K562 (cell line): Measurements from ENCODE around the gene TCF12. TPM values are rescaled to one million over a fixed set of nuclear protein-coding genes. Genes with fewer than 3 reads are reported as not detected.

Source experiments
- ATAC-seq: fragments of 200-7000 bp; cut with Tn5 transposase; 3 replicates; pipeline ENCODE4 v1.9.1; 2020; ENCODE audit warnings: moderate library complexity
- BruUV-seq: library from RNA; stranded (reverse); fragments of 400-500 nt; replicated peaks from 2 replicates; lab custom pipeline; 2021; lab: Mats Ljungman, UMichigan
- CTCF ChIA-PET: fragments of 300-600 bp; formaldehyde crosslinking; extraction: SDS; loops from one replicate; lab custom pipeline; 2021; ENCODE audit warnings: low intra/inter-chr PET ratio; lab: Yijun Ruan, JAX
- POLR2A ChIA-PET: fragments of 300-600, 350-650 bp; sonication (Branson Sonifier 250); formaldehyde crosslinking; extraction: SDS; loops from one replicate; lab custom pipeline; 2021; ENCODE audit warnings: antibody characterized with exemption, inconsistent platforms; lab: Yijun Ruan, JAX
- DNase-seq, 4 experiments: peaks; one replicate each; pipeline versions ENCODE4 v3.0.0 to v3.0.0-alpha.2; 2011 to 2018; ENCODE audit warnings: low spot score in 3 of 4, mixed read lengths in 3 of 4; ENCODE audit errors: extremely low read depth in 1 of 4
- FAIRE-seq: peaks from 2 replicates; lab custom pipeline; 2011; peaks lifted over from hg19 to GRCh38; lab: Jason Lieb, UNC
- H2AFZ ChIP-seq: 2 replicates; pipeline ENCODE4 v1.6.0; 2011; ENCODE audit warnings: low read depth, low read length, control low read depth, inconsistent platforms
- H3K27ac ChIP-seq: fragments of 200-600 bp; 3 replicates; pipeline ENCODE4 v1.8.0; 2011; ENCODE audit warnings: low read depth, mild to moderate bottlenecking, control low read depth, inconsistent platforms, low read length, moderate library complexity, mixed read lengths; ENCODE audit errors: extremely low read depth
- H3K27me3 ChIP-seq, 2 experiments: fragments of 300-600 bp in 1 of 2; 2 replicates in 1 of 2; 3 replicates in 1 of 2; pipeline versions ENCODE4 v1.6.0 to v1.8.0; 2011; ENCODE audit warnings: inconsistent platforms in 2 of 2, low read length in 2 of 2, mild to moderate bottlenecking in 1 of 2, mixed read lengths in 1 of 2, moderate library complexity in 1 of 2; ENCODE audit not compliant: control insufficient read depth in 2 of 2, insufficient read depth in 2 of 2
- H3K36me3 ChIP-seq: fragments of 300-600 bp; 3 replicates; pipeline ENCODE4 v1.8.0; 2011; ENCODE audit warnings: mild to moderate bottlenecking, low read length, inconsistent platforms; ENCODE audit not compliant: control insufficient read depth, insufficient read depth
- H3K4me1 ChIP-seq, 2 experiments: fragments of 200-600 bp in 1 of 2; replicated peaks in 1 of 2; 2 replicates in 1 of 2; 3 replicates in 1 of 2; pipeline versions ENCODE4 v1.5.1 to v1.8.0; 2011; ENCODE audit warnings: inconsistent platforms in 2 of 2, low read length in 2 of 2, mild to moderate bottlenecking in 1 of 2, mixed read lengths in 1 of 2, moderate library complexity in 1 of 2; ENCODE audit not compliant: control insufficient read depth in 2 of 2, insufficient read depth in 2 of 2
- H3K4me2 ChIP-seq: 2 replicates; pipeline ENCODE4 v1.6.1; 2011; ENCODE audit warnings: low read length, control low read depth, inconsistent platforms, mixed read lengths; ENCODE audit not compliant: insufficient read depth
- H3K4me3 ChIP-seq: fragments of 200-600 bp; sonication (generic), shearing (Covaris generic); 2 replicates; pipeline ENCODE4 v1.5.1; 2016; ENCODE audit warnings: control low read depth, inconsistent platforms
- H3K79me2 ChIP-seq: fragments of 200-600 bp; 3 replicates; pipeline ENCODE4 v1.8.0; 2011; ENCODE audit warnings: low read length, inconsistent platforms; ENCODE audit not compliant: control insufficient read depth, insufficient read depth
- H3K9ac ChIP-seq, 2 experiments: 2 replicates each; pipeline versions ENCODE4 v1.6.0 to v1.6.1; 2011; ENCODE audit warnings: low read depth in 2 of 2, low read length in 2 of 2, control low read depth in 1 of 2, inconsistent platforms in 1 of 2, mild to moderate bottlenecking in 1 of 2, mixed read lengths in 1 of 2; ENCODE audit not compliant: insufficient read depth in 1 of 2
- H3K9me1 ChIP-seq: one replicate; pipeline ENCODE4 v1.6.0; 2011; ENCODE audit warnings: inconsistent platforms, mild to moderate bottlenecking, low read length, moderate library complexity; ENCODE audit not compliant: control insufficient read depth, insufficient read depth
- H3K9me3 ChIP-seq: replicated peaks from 2 replicates; pipeline ENCODE4 v1.5.1; 2011; ENCODE audit warnings: low read depth, low read length, inconsistent platforms; ENCODE audit not compliant: control insufficient read depth, insufficient read depth
- H4K20me1 ChIP-seq: replicated peaks from 2 replicates; pipeline ENCODE4 v1.6.1; 2011; ENCODE audit warnings: low read length, inconsistent platforms, mixed read lengths; ENCODE audit not compliant: control insufficient read depth, insufficient read depth
- ARHGAP35 ChIP-seq: fragments of 450-650 bp; IDR thresholded peaks from 2 replicates; pipeline ENCODE4 v1.6.1; 2018; ENCODE audit not compliant: partially characterized antibody
- GABPA ChIP-seq: fragments of 200-800 bp; sonication (Bioruptor generic); conservative IDR thresholded peaks from 2 replicates; pipeline ENCODE4 v1.6.1; 2016; ENCODE audit warnings: low read depth, missing genetic modification characterization, missing compliant biosample characterization
- GATA2 ChIP-seq: sonication (generic); formaldehyde crosslinking; IDR thresholded peaks from 2 replicates; pipeline ENCODE4 v1.4.0; 2020; ENCODE audit warnings: mild to moderate bottlenecking, missing genetic modification reagents
- HOXB6 ChIP-seq: fragments of 250-450 bp; sonication (Bioruptor Pico); IDR thresholded peaks from 2 replicates; pipeline ENCODE4 v1.5.1; 2022; ENCODE audit warnings: mild to moderate bottlenecking, borderline replicate concordance
- MLLT1 ChIP-seq, 2 experiments: fragments of 450-650 bp; IDR thresholded peaks; 2 replicates each; pipeline ENCODE4 v1.6.1; 2016
- MTA2 ChIP-seq: fragments of 450-650 bp; IDR thresholded peaks from 2 replicates; pipeline ENCODE4 v1.6.1; 2016; ENCODE audit warnings: low read depth
- NBN ChIP-seq: fragments of 450-650 bp; IDR thresholded peaks from 2 replicates; pipeline ENCODE4 v1.6.1; 2016; ENCODE audit warnings: low read depth, mild to moderate bottlenecking
- NELFE ChIP-seq: IDR thresholded peaks from 2 replicates; pipeline ENCODE4 v1.6.1; 2011; ENCODE audit warnings: mild to moderate bottlenecking; ENCODE audit not compliant: insufficient read depth, insufficient read length
- NKRF ChIP-seq: fragments of 450-650 bp; IDR thresholded peaks from 2 replicates; pipeline ENCODE4 v1.6.1; 2016; ENCODE audit warnings: borderline replicate concordance
- NR3C1 ChIP-seq: sonication (generic); formaldehyde crosslinking; IDR thresholded peaks from 2 replicates; pipeline ENCODE4 v1.8.1; 2022; ENCODE audit warnings: missing genetic modification reagents
- RBM25 ChIP-seq: fragments of 200-400 bp; formaldehyde crosslinking; IDR thresholded peaks from 2 replicates; pipeline ENCODE4 v1.6.1; 2018; ENCODE audit warnings: low read length, low read depth, moderate library complexity; ENCODE audit not compliant: severe bottlenecking
- THRB ChIP-seq: fragments of 450-650 bp; formaldehyde crosslinking; conservative IDR thresholded peaks from 2 replicates; pipeline ENCODE4 v1.4.0; 2022; ENCODE audit warnings: mild to moderate bottlenecking, missing genetic modification characterization
- ZKSCAN3 ChIP-seq: fragments of 250-450 bp; sonication (Bioruptor Pico); IDR thresholded peaks from 2 replicates; pipeline ENCODE4 v1.4.0; 2020
- ZNF133 ChIP-seq: fragments of 250-450 bp; sonication (Bioruptor Pico); IDR thresholded peaks from 2 replicates; pipeline ENCODE4 v1.4.0; 2020; ENCODE audit warnings: mild to moderate bottlenecking
- ZNF263 ChIP-seq: sonication (generic); formaldehyde crosslinking; IDR thresholded peaks from 2 replicates; pipeline ENCODE4 v1.8.0; 2022; ENCODE audit warnings: mild to moderate bottlenecking, missing genetic modification reagents, borderline replicate concordance
- ZNF3 ChIP-seq: fragments of 250-450 bp; sonication (Bioruptor Pico); IDR thresholded peaks from 2 replicates; pipeline ENCODE4 v1.5.0; 2021; ENCODE audit warnings: mild to moderate bottlenecking, moderate library complexity
- ZNF57 ChIP-seq: fragments of 450-650 bp; formaldehyde crosslinking; IDR thresholded peaks from 2 replicates; pipeline ENCODE4 v1.4.0; 2020; ENCODE audit warnings: mild to moderate bottlenecking, moderate library complexity
- WGBS: fragments of 100-300 bp; shearing (Covaris generic); methylation state at CpG from one replicate; pipeline ENCODE4 v1.1.6; 2016; ENCODE audit warnings: low coverage, mixed read lengths; ENCODE audit not compliant: insufficient coverage; ENCODE audit errors: missing lambda C conversion rate; 5-methylcytosine and 5-hydroxymethylcytosine counted together
- in situ Hi-C: fragments of 300-500 bp; cut with MboI; formaldehyde crosslinking; loops from 4 replicates; pipeline ENCODE4 v1.15.0; 2018; ENCODE audit warnings: inconsistent platforms, mixed read lengths
- intact Hi-C: fragments of 100-400 bp; cut with micrococcal nuclease; formaldehyde crosslinking; loops from 2 replicates; pipeline ENCODE4 v1.14.2; 2022
- polyA plus RNA-seq, 8 experiments: library from polyadenylated mRNA; depleted of rRNA in 4 of 8; stranded (reverse) in 5 of 8; unstranded in 3 of 8; fragments of >200 nt; fragmentation: Nextera tagmentation in 2 of 8; fragmentation: Illumina TruSeq in 1 of 8; extraction: Ambion mirVana in 2 of 8; extraction: Trizol in 1 of 8; gene quantifications; 2 replicates each; pipeline versions ENCODE4 v1.2.1 to v1.2.3, GENCODE V29; 2011 to 2014; ENCODE audit warnings: inconsistent platforms in 1 of 8, missing spikeins in 1 of 8
- total RNA-seq, 7 experiments: library from RNA; depleted of rRNA in 6 of 7; stranded (reverse); fragments of >200 nt in 6 of 7; fragmentation: Illumina TruSeq in 2 of 7; extraction: Trizol in 2 of 7; gene quantifications; 2 replicates each; pipeline versions ENCODE4 v1.2.1 to v1.2.3, GENCODE V29; 2011 to 2021; ENCODE audit warnings: low replicate concordance in 1 of 7

The TCF12 gene
- total and polyA plus RNA-seq, 9 of the 15 experiments (the other 6 are each of a cell fraction or from before 2014, with no cell fraction given) = 10.5 to 132 (median 52.9) TPM

GRCh38 chr15:57034613-57035012, 116.2 kb downstream of the TCF12 start (continued):
- no peak for TF ChIP-seq GATA2
- no peak for TF ChIP-seq GABPA (tag)
- no peak for TF ChIP-seq MLLT1 (IDR thresholded peaks at IDR 0.05)
- TF ChIP-seq RBM25 = no peak
- TF ChIP-seq NKRF = no peak
- no peak for TF ChIP-seq NBN

GRCh38 chr15:57035664-57036063, 117.2 kb downstream of the TCF12 start:
- DNase-seq (peak in 1 of 4 experiments; percentile 12), FAIRE-seq (peak; percentile 74), ATAC-seq (peak; percentile 48)
- Histone ChIP-seq H3K4me2 (no peak overlapping the region), H3K9me3 (no peaks in the 10 kb centered on the region), H3K27me3 (no peaks in the 10 kb centered on the region), H3K9ac (no peak overlapping the region), H3K4me1 (peaks cover 0 to 14% of the 10 kb centered on the region in 2 experiments; a peak in 4 of 5 replicates), H3K36me3 (no peaks in the 10 kb centered on the region), H2AFZ (no peak overlapping the region), H3K79me2 (peaks cover 70% of the 10 kb centered on the region), H3K9me1 (no peaks in the 10 kb centered on the region), H4K20me1 (peaks cover 6% of the 10 kb centered on the region; the same call in 1 of the 2 replicates), H3K4me3 (no peak overlapping the region), H3K27ac (no peak overlapping the region)
- POLR2A ChIA-PET = interaction anchor here (1.0 to 1.2 kb wide), 2 partner anchors 11 to 19 kb away, joined by 3 to 6 read pairs; no protein-coding TSS in a partner anchor
- in situ Hi-C loops (no loop called here), intact Hi-C loops (no loop called here)
- CTCF ChIA-PET = no interaction called here
- WGBS = 14% methylated on average over 5 of the region's 5 CpGs
- BruUV-seq = no TSS peak
- TF ChIP-seq ZNF57 (CRISPR knock-in tag) (no peak), THRB (CRISPR knock-in tag) (no peak), ZNF263 (CRISPR knock-in tag) (no peak), ZNF133 (CRISPR knock-in tag) (no peak), MTA2 (no peak), ARHGAP35 (no peak), ZKSCAN3 (CRISPR knock-in tag) (no peak), ZNF3 (no peak), NR3C1 (CRISPR knock-in tag) (no peak), NELFE (no peak), HOXB6 (CRISPR knock-in tag) (no peak), MLLT1 (IDR thresholded peaks at IDR 0.05) (no peak)
